Glutamatergic neuron (in vitro differentiated cells): ENCODE measurements around the gene DNAAF8. TPM values are rescaled to one million over a fixed set of nuclear protein-coding genes. Genes with fewer than 3 reads are reported as not detected.

ENCODE experiments used
- DNase-seq: peaks from one replicate; pipeline ENCODE4 v3.0.0; 2022
- H3K27ac Mint-ChIP-seq: one replicate; pipeline ENCODE4 v1.8.0; 2020; ENCODE audit warnings: mild to moderate bottlenecking, mixed read lengths, inconsistent platforms; ENCODE audit not compliant: unreplicated experiment
- H3K27me3 Mint-ChIP-seq: one replicate; pipeline ENCODE4 v1.8.0; 2020; ENCODE audit warnings: mild to moderate bottlenecking, moderate library complexity, mixed read lengths, inconsistent platforms; ENCODE audit not compliant: unreplicated experiment
- H3K36me3 Mint-ChIP-seq: one replicate; pipeline ENCODE4 v1.8.0; 2020; ENCODE audit warnings: mild to moderate bottlenecking, mixed read lengths, inconsistent platforms; ENCODE audit not compliant: unreplicated experiment
- H3K4me1 Mint-ChIP-seq: one replicate; pipeline ENCODE4 v1.8.0; 2020; ENCODE audit warnings: mild to moderate bottlenecking, low read depth, mixed read lengths, inconsistent platforms; ENCODE audit not compliant: unreplicated experiment
- H3K4me3 Mint-ChIP-seq: one replicate; pipeline ENCODE4 v1.8.0; 2020; ENCODE audit warnings: mild to moderate bottlenecking, mixed read lengths, inconsistent platforms; ENCODE audit not compliant: unreplicated experiment
- H3K9me3 Mint-ChIP-seq: one replicate; pipeline ENCODE4 v1.8.0; 2020; ENCODE audit warnings: mild to moderate bottlenecking, moderate library complexity, mixed read lengths, inconsistent platforms; ENCODE audit not compliant: unreplicated experiment
- total RNA-seq: library from RNA; stranded (reverse); fragmentation: NEBNext Ultra II Directional; extraction: Animal tissue kit (Norgen Biotek cat#: 25700); gene quantifications from one replicate; pipeline ENCODE4 v1.2.1, GENCODE V29; 2021; ENCODE audit not compliant: unreplicated experiment
- TF ChIP-seq, protein P1 (sequence below): fragments of 200-600 bp; sonication (generic); IDR thresholded peaks from one replicate; pipeline ENCODE4 v1.5.0; 2021; ENCODE audit not compliant: partially characterized antibody, unreplicated experiment

Gene DNAAF8
- total RNA-seq, 1 donor from 2014 or later: 0.59 TPM

DNA sequence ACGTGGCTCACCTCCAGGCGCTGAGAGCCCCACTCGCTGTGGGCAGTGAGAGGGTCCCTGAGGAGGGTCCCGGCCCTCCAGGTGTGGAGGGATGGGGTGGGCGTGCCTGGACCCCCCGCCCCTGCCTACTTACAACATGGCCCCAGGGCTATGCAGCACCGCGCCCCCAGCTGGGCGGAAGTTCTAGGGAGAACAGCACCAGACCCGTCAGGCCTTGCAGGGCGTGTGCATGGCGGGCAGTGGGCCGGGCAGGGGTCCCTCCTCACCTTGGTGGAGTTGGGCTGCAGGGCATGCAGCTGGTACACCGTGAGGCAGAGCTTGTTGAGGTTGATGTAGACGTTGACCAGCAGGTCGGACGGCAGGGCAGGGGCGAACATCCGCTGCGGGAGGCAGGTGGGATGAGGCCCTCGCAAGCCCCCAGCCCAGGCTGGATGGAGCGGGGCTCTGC lies 63.5 kb downstream of the DNAAF8 start:
- H3K4me3 Mint-ChIP-seq: no peak overlapping the region
- no peak for DNase-seq
- peaks cover 2% of the 10 kb centered on the region for H3K27me3 Mint-ChIP-seq
- no peak overlapping the region for H3K27ac Mint-ChIP-seq
- H3K36me3 Mint-ChIP-seq: no peaks in the 10 kb centered on the region
- TF ChIP-seq, protein P1, sequence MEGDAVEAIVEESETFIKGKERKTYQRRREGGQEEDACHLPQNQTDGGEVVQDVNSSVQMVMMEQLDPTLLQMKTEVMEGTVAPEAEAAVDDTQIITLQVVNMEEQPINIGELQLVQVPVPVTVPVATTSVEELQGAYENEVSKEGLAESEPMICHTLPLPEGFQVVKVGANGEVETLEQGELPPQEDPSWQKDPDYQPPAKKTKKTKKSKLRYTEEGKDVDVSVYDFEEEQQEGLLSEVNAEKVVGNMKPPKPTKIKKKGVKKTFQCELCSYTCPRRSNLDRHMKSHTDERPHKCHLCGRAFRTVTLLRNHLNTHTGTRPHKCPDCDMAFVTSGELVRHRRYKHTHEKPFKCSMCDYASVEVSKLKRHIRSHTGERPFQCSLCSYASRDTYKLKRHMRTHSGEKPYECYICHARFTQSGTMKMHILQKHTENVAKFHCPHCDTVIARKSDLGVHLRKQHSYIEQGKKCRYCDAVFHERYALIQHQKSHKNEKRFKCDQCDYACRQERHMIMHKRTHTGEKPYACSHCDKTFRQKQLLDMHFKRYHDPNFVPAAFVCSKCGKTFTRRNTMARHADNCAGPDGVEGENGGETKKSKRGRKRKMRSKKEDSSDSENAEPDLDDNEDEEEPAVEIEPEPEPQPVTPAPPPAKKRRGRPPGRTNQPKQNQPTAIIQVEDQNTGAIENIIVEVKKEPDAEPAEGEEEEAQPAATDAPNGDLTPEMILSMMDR: no peak
- H3K4me1 Mint-ChIP-seq: peaks cover 8% of the 10 kb centered on the region
- peaks cover 3% of the 10 kb centered on the region for H3K9me3 Mint-ChIP-seq

DNA sequence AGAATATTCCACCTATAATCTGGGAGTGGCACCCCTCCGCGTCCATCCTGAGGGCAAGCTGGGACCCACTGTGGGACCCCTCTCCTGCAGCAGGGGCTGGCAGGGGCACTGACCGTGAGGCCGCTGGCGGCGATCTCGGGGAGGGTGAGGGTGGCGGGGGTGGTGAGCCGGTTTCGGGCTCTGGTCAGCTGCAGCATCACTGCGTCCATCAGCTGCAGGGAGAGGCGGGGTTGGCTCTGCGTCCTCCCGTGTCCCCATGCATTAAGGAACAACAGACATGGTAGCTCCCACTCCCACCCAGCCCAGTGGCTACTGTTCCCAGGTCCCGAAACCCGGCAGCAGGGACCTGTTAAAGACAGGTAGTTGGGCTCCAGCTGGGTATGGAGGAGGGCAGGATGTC lies 64.1 kb downstream of the DNAAF8 start:
- no peaks in the 10 kb centered on the region for H3K36me3 Mint-ChIP-seq
- H3K9me3 Mint-ChIP-seq: peaks cover 8% of the 10 kb centered on the region
- DNase-seq: no peak
- H3K4me3 Mint-ChIP-seq: no peak overlapping the region
- no peak overlapping the region for H3K27ac Mint-ChIP-seq
- peaks cover 6% of the 10 kb centered on the region for H3K27me3 Mint-ChIP-seq
- H3K4me1 Mint-ChIP-seq: peaks cover 10% of the 10 kb centered on the region
- TF ChIP-seq, protein P1: no peak

Other genes with a start within 250 kb of the DNAAF8 start
- gene CDIP1, start 195.8 kb upstream of the DNAAF8 start, total RNA-seq: 51.6 TPM
- 0.83 TPM for gene C16orf96, start 178.2 kb upstream of the DNAAF8 start, total RNA-seq
- 54.6 TPM for gene UBALD1, start 119.6 kb upstream of the DNAAF8 start, total RNA-seq
- gene MGRN1, start 109.7 kb upstream of the DNAAF8 start, total RNA-seq: 150 TPM
- 34.3 TPM for gene NUDT16L1, start 41.0 kb upstream of the DNAAF8 start, total RNA-seq
- 43.5 TPM for gene ANKS3, start 266 bp upstream of the DNAAF8 start, total RNA-seq
- 19.8 TPM for gene ZNF500, start 32.6 kb downstream of the DNAAF8 start, total RNA-seq
- gene SEPTIN12, start 53.8 kb downstream of the DNAAF8 start, total RNA-seq: 0.96 TPM
- not detected for gene SMIM22, start 60.8 kb downstream of the DNAAF8 start, total RNA-seq
- gene ROGDI, start 68.1 kb downstream of the DNAAF8 start, total RNA-seq: 113 TPM
- 133 TPM for gene GLYR1, start 112.8 kb downstream of the DNAAF8 start, total RNA-seq
- 34.3 TPM for gene UBN1, start 112.9 kb downstream of the DNAAF8 start, total RNA-seq
- 4.7 TPM for gene PPL, start 202.6 kb downstream of the DNAAF8 start, total RNA-seq
- gene SEC14L5, start 223.8 kb downstream of the DNAAF8 start, total RNA-seq: 3.1 TPM